Endothelial cell (in vitro differentiated cells): Measurements from ENCODE around the gene UNC13C. TPM values are rescaled to one million over a fixed set of nuclear protein-coding genes. Genes with fewer than 3 reads are reported as not detected.

ENCODE experiments used
- DNase-seq: peaks from one replicate; pipeline ENCODE4 v3.0.0; 2021; ENCODE audit warnings: low spot score
- H3K27ac Mint-ChIP-seq: one replicate; pipeline ENCODE4 v1.8.0; 2021; ENCODE audit warnings: mixed read lengths, inconsistent platforms; ENCODE audit not compliant: unreplicated experiment
- H3K27me3 Mint-ChIP-seq: one replicate; pipeline ENCODE4 v1.8.0; 2021; ENCODE audit warnings: mild to moderate bottlenecking, moderate library complexity, mixed read lengths, inconsistent platforms; ENCODE audit not compliant: unreplicated experiment
- H3K36me3 Mint-ChIP-seq: one replicate; pipeline ENCODE4 v1.8.0; 2021; ENCODE audit warnings: mild to moderate bottlenecking, low read depth, mixed read lengths, inconsistent platforms; ENCODE audit not compliant: unreplicated experiment
- H3K4me1 Mint-ChIP-seq: one replicate; pipeline ENCODE4 v1.8.0; 2021; ENCODE audit warnings: mild to moderate bottlenecking, mixed read lengths, inconsistent platforms; ENCODE audit not compliant: unreplicated experiment
- H3K4me3 Mint-ChIP-seq: one replicate; pipeline ENCODE4 v1.8.0; 2021; ENCODE audit warnings: mild to moderate bottlenecking, mixed read lengths, inconsistent platforms; ENCODE audit not compliant: unreplicated experiment
- H3K9me3 Mint-ChIP-seq: one replicate; pipeline ENCODE4 v1.8.0; 2021; ENCODE audit warnings: mixed read lengths, inconsistent platforms; ENCODE audit not compliant: unreplicated experiment
- CTCF ChIP-seq: fragments of 200-600 bp; sonication (generic); IDR thresholded peaks from one replicate; pipeline ENCODE4 v1.5.0; 2021; ENCODE audit warnings: antibody characterized with exemption; ENCODE audit not compliant: unreplicated experiment
- total RNA-seq: library from RNA; stranded (reverse); fragmentation: NEBNext Ultra II Directional; extraction: Animal tissue kit (Norgen Biotek cat#: 25700); gene quantifications from one replicate; pipeline ENCODE4 v1.2.1, GENCODE V29; 2021; ENCODE audit not compliant: unreplicated experiment

Gene UNC13C
- total RNA-seq, 1 donor from 2014 or later, result 0.08 TPM

- Mint-ChIP-seq H3K4me3 (no peak overlapping the region), H3K27ac (no peak overlapping the region), H3K36me3 (no peaks in the 10 kb centered on the region), H3K9me3 (no peaks in the 10 kb centered on the region), H3K4me1 (no peaks in the 10 kb centered on the region), H3K27me3 (peaks cover 4% of the 10 kb centered on the region)
- no peak for TF ChIP-seq CTCF
- DNase-seq, result no peak
These were observed 170.9 kb downstream of the UNC13C start for GRCh38 chr15:54149115-54149531.

- H3K4me1 Mint-ChIP-seq, result no peaks in the 10 kb centered on the region
- no peak for DNase-seq
- peaks cover 4% of the 10 kb centered on the region for H3K27me3 Mint-ChIP-seq
- H3K36me3 Mint-ChIP-seq, result no peaks in the 10 kb centered on the region
- TF ChIP-seq CTCF, result no peak
- H3K4me3 Mint-ChIP-seq, result no peak overlapping the region
- H3K27ac Mint-ChIP-seq, result no peak overlapping the region
- no peaks in the 10 kb centered on the region for H3K9me3 Mint-ChIP-seq
These were observed 172.0 kb downstream of the UNC13C start for GRCh38 chr15:54150255-54150654.

- DNase-seq, result no peak
- H3K27ac Mint-ChIP-seq, result no peak overlapping the region
- no peaks in the 10 kb centered on the region for H3K27me3 Mint-ChIP-seq
- no peak for TF ChIP-seq CTCF
- no peaks in the 10 kb centered on the region for H3K4me1 Mint-ChIP-seq
- no peak overlapping the region for H3K4me3 Mint-ChIP-seq
- H3K9me3 Mint-ChIP-seq, result peaks cover 4% of the 10 kb centered on the region
- no peaks in the 10 kb centered on the region for H3K36me3 Mint-ChIP-seq
These were observed 180.8 kb downstream of the UNC13C start for GRCh38 chr15:54159012-54159411.

DNA sequence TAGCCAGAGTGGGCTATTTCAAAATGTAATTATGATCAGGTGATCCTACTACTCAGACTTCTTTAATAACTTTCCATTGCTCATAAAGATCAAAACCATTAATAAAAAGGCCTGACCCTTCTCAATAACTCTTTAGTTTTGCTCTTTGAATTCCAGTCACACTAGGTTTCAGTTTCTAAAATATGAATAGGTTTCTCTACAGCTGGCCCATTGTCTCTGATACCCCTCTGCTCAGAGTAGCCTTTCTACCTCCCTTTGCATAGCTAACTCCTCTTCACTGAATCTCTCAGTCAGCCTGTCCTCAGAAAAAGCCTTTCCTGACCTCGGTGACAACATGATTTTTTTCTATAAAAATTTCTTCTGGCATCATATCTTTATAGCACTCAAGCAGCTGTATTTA, 209.1 kb downstream of the UNC13C start:
- no peak for TF ChIP-seq CTCF
- Mint-ChIP-seq H3K27ac (no peak overlapping the region), H3K9me3 (no peaks in the 10 kb centered on the region), H3K27me3 (no peaks in the 10 kb centered on the region), H3K36me3 (no peaks in the 10 kb centered on the region), H3K4me3 (no peak overlapping the region), H3K4me1 (no peaks in the 10 kb centered on the region)
- no peak for DNase-seq

GRCh38 chr15:54197995-54198394, 219.8 kb downstream of the UNC13C start:
- Mint-ChIP-seq H3K36me3 (no peaks in the 10 kb centered on the region), H3K4me3 (no peak overlapping the region), H3K4me1 (no peaks in the 10 kb centered on the region), H3K27ac (no peak overlapping the region), H3K9me3 (peaks cover 15% of the 10 kb centered on the region), H3K27me3 (peaks cover 2% of the 10 kb centered on the region)
- no peak for DNase-seq
- TF ChIP-seq CTCF, result no peak
